Osteocyte (in vitro differentiated cells): ENCODE data around the gene C11orf42. TPM values are rescaled to one million over a fixed set of nuclear protein-coding genes. Genes with fewer than 3 reads are reported as not detected.

ENCODE experiments used
- DNase-seq: peaks from one replicate; pipeline ENCODE4 v3.0.0; 2021; ENCODE audit warnings: mixed read lengths; ENCODE audit not compliant: unreplicated experiment; ENCODE audit errors: extremely low spot score
- H3K27ac Mint-ChIP-seq: one replicate; pipeline ENCODE4 v1.8.0; 2021; ENCODE audit warnings: mild to moderate bottlenecking, mixed read lengths; ENCODE audit not compliant: unreplicated experiment
- H3K27me3 Mint-ChIP-seq: one replicate; pipeline ENCODE4 v1.8.0; 2021; ENCODE audit warnings: mixed read lengths; ENCODE audit not compliant: unreplicated experiment
- H3K36me3 Mint-ChIP-seq: one replicate; pipeline ENCODE4 v1.8.0; 2021; ENCODE audit warnings: mixed read lengths; ENCODE audit not compliant: unreplicated experiment
- H3K4me1 Mint-ChIP-seq: one replicate; pipeline ENCODE4 v1.8.0; 2021; ENCODE audit warnings: mixed read lengths; ENCODE audit not compliant: unreplicated experiment
- H3K4me3 Mint-ChIP-seq: one replicate; pipeline ENCODE4 v1.8.0; 2021; ENCODE audit warnings: mild to moderate bottlenecking, moderate library complexity, mixed read lengths; ENCODE audit not compliant: unreplicated experiment
- H3K9me3 Mint-ChIP-seq: one replicate; pipeline ENCODE4 v1.8.0; 2021; ENCODE audit warnings: mixed read lengths; ENCODE audit not compliant: unreplicated experiment
- CTCF ChIP-seq: fragments of 200-600 bp; sonication (generic); IDR thresholded peaks from 2 replicates; pipeline ENCODE4 v1.5.0; 2021; ENCODE audit warnings: antibody characterized with exemption, mild to moderate bottlenecking, moderate library complexity
- total RNA-seq: library from RNA; stranded (reverse); gene quantifications from 2 replicates; pipeline ENCODE4 v1.2.1, GENCODE V29; 2021

C11orf42 gene
- total RNA-seq, 1 donor from 2014 or later, result not detected

DNA sequence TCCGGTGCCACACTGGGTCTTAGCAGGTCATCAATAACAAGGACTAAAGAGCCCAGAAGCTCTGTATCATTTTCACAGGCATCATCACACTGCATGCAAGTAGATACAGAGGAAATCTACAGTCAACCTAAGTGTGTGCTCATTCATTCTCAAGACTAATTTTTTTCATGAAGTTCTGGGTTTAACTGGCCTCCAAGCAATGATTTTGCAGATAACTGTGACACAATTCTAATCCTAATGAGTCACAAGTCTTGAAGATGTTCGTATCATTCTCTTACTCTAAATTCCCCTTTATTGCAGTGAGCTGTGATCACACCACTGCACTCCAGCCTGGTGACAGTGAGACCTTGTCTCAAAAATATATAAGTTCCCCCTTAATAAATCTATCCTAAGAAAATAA, 3.9 kb upstream of the C11orf42 start:
- peaks cover 4% of the 10 kb centered on the region for H3K4me1 Mint-ChIP-seq
- H3K27ac Mint-ChIP-seq, result no peak overlapping the region
- H3K27me3 Mint-ChIP-seq, result peaks cover under 1% of the 10 kb centered on the region
- TF ChIP-seq CTCF, result no peak
- no peak overlapping the region for H3K4me3 Mint-ChIP-seq
- H3K36me3 Mint-ChIP-seq, result peaks cover 13% of the 10 kb centered on the region
- H3K9me3 Mint-ChIP-seq, result no peaks in the 10 kb centered on the region
- DNase-seq, result no peak

DNA sequence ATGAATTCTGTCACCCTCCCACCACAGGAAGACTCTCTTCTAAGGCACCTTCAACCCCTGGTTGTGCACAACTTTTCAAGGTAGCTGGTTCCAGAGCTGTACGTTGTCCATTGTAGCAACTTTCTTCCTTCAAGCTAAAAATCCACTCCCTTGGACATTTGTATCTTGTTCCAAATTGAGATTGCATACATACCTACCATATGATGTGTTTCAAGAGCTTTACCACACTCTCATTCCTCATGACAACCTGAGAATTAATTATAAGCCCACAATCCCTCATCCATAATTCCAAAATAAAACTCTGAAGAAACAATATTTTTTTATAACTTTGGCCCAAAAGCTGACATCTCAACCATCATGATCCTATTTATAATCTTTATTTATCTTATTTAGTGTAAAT, 3.3 kb upstream of the C11orf42 start:
- Mint-ChIP-seq H3K4me3 (no peak overlapping the region), H3K4me1 (peaks cover 4% of the 10 kb centered on the region), H3K27me3 (no peaks in the 10 kb centered on the region), H3K9me3 (no peaks in the 10 kb centered on the region), H3K36me3 (peaks cover 13% of the 10 kb centered on the region), H3K27ac (no peak overlapping the region)
- TF ChIP-seq CTCF, result no peak
- DNase-seq, result no peak

DNA sequence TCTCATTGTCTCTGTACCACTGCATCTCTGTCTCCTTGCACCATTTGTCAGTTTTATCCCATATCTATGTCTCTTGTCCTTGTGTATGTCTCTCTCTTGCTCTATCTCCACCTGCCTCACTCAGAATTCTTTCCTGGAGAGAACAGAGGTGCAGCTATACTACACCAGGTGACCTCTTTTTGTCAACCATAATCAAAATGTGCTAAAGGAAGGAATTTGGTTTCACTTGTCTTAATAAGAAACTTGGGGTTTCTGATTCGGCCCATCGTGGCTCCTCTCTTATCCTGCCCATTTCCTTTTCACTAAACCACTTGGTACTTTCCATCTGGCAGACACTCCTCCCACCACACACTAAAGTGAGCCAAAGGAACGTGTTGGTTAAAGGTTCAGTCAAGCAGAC, 2.0 kb upstream of the C11orf42 start:
- Mint-ChIP-seq H3K4me1 (peaks cover 4% of the 10 kb centered on the region), H3K4me3 (no peak overlapping the region), H3K9me3 (no peaks in the 10 kb centered on the region), H3K36me3 (peaks cover 13% of the 10 kb centered on the region), H3K27ac (no peak overlapping the region), H3K27me3 (no peaks in the 10 kb centered on the region)
- no peak for DNase-seq
- TF ChIP-seq CTCF, result no peak

DNA sequence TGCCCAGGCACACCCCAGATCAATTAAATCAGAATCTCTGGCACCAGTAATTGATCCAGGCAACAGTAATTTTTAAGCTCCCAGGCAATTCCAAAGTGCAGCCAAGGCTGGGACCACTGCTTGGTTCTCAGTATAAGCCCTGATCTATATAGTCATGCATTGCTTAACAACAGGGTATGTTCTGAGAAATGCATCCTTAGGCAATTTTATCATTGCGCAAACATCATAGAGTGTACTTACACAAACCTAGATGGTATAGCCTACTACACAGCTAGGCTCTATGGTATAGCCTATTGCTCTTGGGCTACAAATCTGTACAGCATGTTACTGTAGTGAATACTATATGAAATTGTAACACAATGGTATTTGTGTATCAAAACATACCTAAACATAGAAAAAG, 651 bp upstream of the C11orf42 start:
- Mint-ChIP-seq H3K27me3 (no peaks in the 10 kb centered on the region), H3K27ac (no peak overlapping the region), H3K4me1 (peaks cover 4% of the 10 kb centered on the region), H3K36me3 (peaks cover 17% of the 10 kb centered on the region), H3K4me3 (no peak overlapping the region), H3K9me3 (no peaks in the 10 kb centered on the region)
- no peak for TF ChIP-seq CTCF
- DNase-seq, result no peak

GRCh38 chr11:6206456-6207180, 1.3 kb downstream of the C11orf42 start:
- Mint-ChIP-seq H3K36me3 (peaks cover 21% of the 10 kb centered on the region), H3K4me1 (no peaks in the 10 kb centered on the region), H3K27ac (no peak overlapping the region), H3K9me3 (no peaks in the 10 kb centered on the region), H3K4me3 (no peak overlapping the region), H3K27me3 (no peaks in the 10 kb centered on the region)
- no peak for DNase-seq
- TF ChIP-seq CTCF, result no peak
